A673 (cell line): ENCODE data around the gene SYNGR1. TPM values are rescaled to one million over a fixed set of nuclear protein-coding genes. Genes with fewer than 3 reads are reported as not detected.
A peak's percentile ranks its signal among the peaks of the same experiment; 100 is the strongest.

Source experiments
- BruUV-seq: library from RNA; stranded (reverse); fragments of 400-500 nt; replicated peaks from 2 replicates; lab custom pipeline; 2021; lab: Mats Ljungman, UMichigan
- CTCF ChIA-PET: fragments of 300-600 bp; sonication (Branson Sonifier 250); formaldehyde crosslinking; loops from one replicate; lab custom pipeline; 2022; ENCODE audit warnings: antibody characterized with exemption; lab: Charles Lee
- POLR2A ChIA-PET: fragments of 300-600 bp; sonication (Branson Sonifier 250); formaldehyde crosslinking; loops from one replicate; lab custom pipeline; 2022; ENCODE audit warnings: antibody characterized with exemption; ENCODE audit not compliant: low non-redundant PET; lab: Charles Lee
- DNase-seq: peaks from one replicate; pipeline ENCODE4 v3.0.0-alpha.2; 2015; ENCODE audit warnings: low spot score
- H3K27ac ChIP-seq: fragments of 200-600 bp; sonication (generic); 2 replicates; pipeline ENCODE4 v1.5.1; 2016; ENCODE audit warnings: mixed run types, low read depth, mild to moderate bottlenecking, mixed read lengths, antibody characterized with exemption, low read length; ENCODE audit not compliant: poor library complexity, severe bottlenecking
- H3K27me3 ChIP-seq: fragments of 200-600 bp; sonication (generic); replicated peaks from 2 replicates; pipeline ENCODE4 v1.6.1; 2017; ENCODE audit warnings: mixed run types, low read depth, mild to moderate bottlenecking, mixed read lengths, antibody characterized with exemption, low read length; ENCODE audit not compliant: insufficient read depth, poor library complexity
- H3K36me3 ChIP-seq: fragments of 200-600 bp; sonication (generic); 2 replicates; pipeline ENCODE4 v1.6.1; 2016; ENCODE audit warnings: mixed run types, mild to moderate bottlenecking, mixed read lengths, antibody characterized with exemption, low read length; ENCODE audit not compliant: insufficient read depth, poor library complexity, severe bottlenecking
- H3K4me1 ChIP-seq: fragments of 200-600 bp; sonication (generic); 2 replicates; pipeline ENCODE4 v1.6.1; 2017; ENCODE audit warnings: mixed run types, mild to moderate bottlenecking, mixed read lengths, antibody characterized with exemption, low read length; ENCODE audit not compliant: insufficient read depth, poor library complexity, severe bottlenecking
- H3K4me3 ChIP-seq: fragments of 200-600 bp; sonication (generic); 2 replicates; pipeline ENCODE4 v1.5.1; 2016; ENCODE audit warnings: low read depth, mixed run types, mild to moderate bottlenecking, mixed read lengths, low read length; ENCODE audit not compliant: poor library complexity, severe bottlenecking
- H3K9me3 ChIP-seq: fragments of 200-600 bp; sonication (generic); 2 replicates; pipeline ENCODE4 v1.6.1; 2016; ENCODE audit warnings: mixed run types, low read depth, mild to moderate bottlenecking, mixed read lengths, antibody characterized with exemption, low read length; ENCODE audit not compliant: poor library complexity, severe bottlenecking
- CTCF ChIP-seq: fragments of 300-800, 200-600 bp; sonication (generic); conservative IDR thresholded peaks from 2 replicates; pipeline ENCODE4 v1.5.1; 2017; ENCODE audit warnings: low read depth, mild to moderate bottlenecking, antibody characterized with exemption, low read length, moderate library complexity, mixed read lengths
- EZH2 ChIP-seq: fragments of 200-600 bp; sonication (generic); IDR thresholded peaks from 2 replicates; pipeline ENCODE4 v1.6.1; 2017; ENCODE audit warnings: borderline replicate concordance, low read depth, mild to moderate bottlenecking, mixed read lengths, antibody characterized with exemption, low read length; ENCODE audit not compliant: poor library complexity, severe bottlenecking
- intact Hi-C: fragments of 100-400 bp; cut with micrococcal nuclease; formaldehyde crosslinking; loops from one replicate; pipeline ENCODE4 v1.10.0; 2022; ENCODE audit not compliant: unreplicated experiment
- total RNA-seq: library from RNA; stranded (reverse); gene quantifications from 2 replicates; pipeline ENCODE4 v1.2.3, GENCODE V29; 2021

The SYNGR1 gene
- total RNA-seq, 1 experiment from 2014 or later = 31.7 TPM

- no peak for TF ChIP-seq EZH2
- no peak for TF ChIP-seq CTCF
- intact Hi-C loops = no loop called here
- ChIA-PET POLR2A (no interaction called here), CTCF (no interaction called here)
- H3K4me3 ChIP-seq = no peak overlapping the region
- H3K4me1 ChIP-seq = peaks cover 15% of the 10 kb centered on the region
- no peaks in the 10 kb centered on the region for H3K9me3 ChIP-seq
- H3K27ac ChIP-seq = no peak overlapping the region
- DNase-seq = no peak
- H3K36me3 ChIP-seq = peaks cover 54% of the 10 kb centered on the region
- BruUV-seq = no TSS peak
- H3K27me3 ChIP-seq = no peaks in the 10 kb centered on the region
Observed at GRCh38 chr22:39423976-39424375, 74.2 kb downstream of the SYNGR1 start.

GRCh38 chr22:39426380-39427043, 76.7 kb downstream of the SYNGR1 start:
- no peaks in the 10 kb centered on the region for H3K27me3 ChIP-seq
- peaks cover 46% of the 10 kb centered on the region for H3K36me3 ChIP-seq
- no peak for DNase-seq
- no TSS peak for BruUV-seq
- no peak for TF ChIP-seq EZH2
- TF ChIP-seq CTCF = no peak
- no peak overlapping the region for H3K4me3 ChIP-seq
- ChIA-PET CTCF (no interaction called here), POLR2A (no interaction called here)
- H3K27ac ChIP-seq = no peak overlapping the region
- H3K4me1 ChIP-seq = peaks cover 22% of the 10 kb centered on the region
- intact Hi-C loops = no loop called here
- H3K9me3 ChIP-seq = no peaks in the 10 kb centered on the region

GRCh38 chr22:39427751-39428596, 78.2 kb downstream of the SYNGR1 start:
- POLR2A ChIA-PET = no interaction called here
- DNase-seq = no peak
- BruUV-seq = no TSS peak
- no peaks in the 10 kb centered on the region for H3K27me3 ChIP-seq
- TF ChIP-seq EZH2 (no peak), CTCF (no peak)
- intact Hi-C loops = no loop called here
- CTCF ChIA-PET = interaction anchor here (1.0 to 1.2 kb wide), 2 partner anchors 23 to 28 kb away, joined by 3 to 4 read pairs; partner anchors contain the start of gene TAB1
- H3K27ac ChIP-seq = peak overlapping the region; percentile 76
- H3K36me3 ChIP-seq = peaks cover 45% of the 10 kb centered on the region
- H3K9me3 ChIP-seq = no peaks in the 10 kb centered on the region
- H3K4me3 ChIP-seq = no peak overlapping the region
- H3K4me1 ChIP-seq = peaks cover 22% of the 10 kb centered on the region
